ENCODE data around the gene MRM3.
A peak's percentile ranks its signal among the peaks of the same experiment; 100 is the strongest.
"Not testable (repeated sequence)": the region's sequence is repeated elsewhere in the genome, so short reads cannot be mapped to it uniquely, and the experiment has no call there.

The MRM3 gene

DNA sequence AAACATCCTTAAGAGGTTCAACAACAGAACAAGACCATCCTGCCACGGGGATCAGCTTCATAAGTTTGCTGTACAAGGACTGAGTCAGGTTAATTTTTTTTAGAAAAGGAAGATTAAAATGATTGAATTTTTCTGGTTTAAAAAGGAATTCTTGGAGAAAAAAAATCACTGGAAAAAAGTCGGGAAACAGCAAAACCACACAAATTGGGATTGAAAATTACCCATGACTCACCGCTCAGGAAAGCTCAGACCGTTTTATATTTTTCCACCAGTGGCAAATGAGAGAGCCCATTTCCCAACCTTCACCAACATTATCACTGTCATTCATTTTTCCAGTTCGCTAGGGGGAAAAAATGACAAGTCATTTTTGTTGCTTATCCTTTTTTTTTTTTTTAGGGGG lies 46.6 kb downstream of the MRM3 start:
- DNase-seq: no peak

DNA sequence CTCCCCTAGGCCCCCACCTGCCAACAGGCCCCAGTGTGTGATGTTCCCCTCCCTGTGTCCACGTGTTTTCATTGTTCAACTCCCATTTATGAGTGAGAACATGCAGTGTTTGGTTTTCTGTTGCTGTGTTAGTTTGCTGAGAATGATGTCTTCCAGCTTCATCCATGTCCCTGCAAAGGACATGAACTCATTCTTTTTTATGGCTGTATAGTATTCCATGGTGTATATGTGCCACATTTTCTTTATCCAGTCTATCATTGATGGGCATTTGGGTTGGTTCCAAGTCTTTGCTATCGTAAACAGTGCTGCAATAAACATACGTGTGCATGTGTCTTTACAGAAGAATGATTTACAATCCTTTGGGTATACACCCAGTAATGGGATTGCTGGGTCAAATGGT lies 47.5 kb downstream of the MRM3 start:
- not testable (repeated sequence) for DNase-seq

DNA sequence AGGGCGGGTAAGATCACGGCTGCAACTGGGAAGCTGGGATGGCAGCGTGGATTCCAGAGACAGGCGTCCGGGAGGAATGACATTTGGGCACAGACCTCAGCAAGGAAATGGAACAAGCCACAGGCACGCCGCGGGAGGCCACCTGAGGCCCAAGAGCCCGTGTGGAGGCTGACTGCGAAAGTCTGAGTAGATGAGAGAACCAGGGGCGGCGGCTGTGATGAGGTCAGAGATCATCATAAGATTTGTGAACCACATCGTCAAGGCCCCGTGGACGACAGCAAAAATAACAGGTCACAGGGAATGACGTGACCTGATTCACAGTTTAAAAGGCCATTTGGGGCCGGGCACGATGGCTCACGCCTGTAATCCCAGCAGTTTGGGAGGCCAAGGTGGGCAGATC lies 48.2 kb downstream of the MRM3 start:
- DNase-seq: no peak

DNA sequence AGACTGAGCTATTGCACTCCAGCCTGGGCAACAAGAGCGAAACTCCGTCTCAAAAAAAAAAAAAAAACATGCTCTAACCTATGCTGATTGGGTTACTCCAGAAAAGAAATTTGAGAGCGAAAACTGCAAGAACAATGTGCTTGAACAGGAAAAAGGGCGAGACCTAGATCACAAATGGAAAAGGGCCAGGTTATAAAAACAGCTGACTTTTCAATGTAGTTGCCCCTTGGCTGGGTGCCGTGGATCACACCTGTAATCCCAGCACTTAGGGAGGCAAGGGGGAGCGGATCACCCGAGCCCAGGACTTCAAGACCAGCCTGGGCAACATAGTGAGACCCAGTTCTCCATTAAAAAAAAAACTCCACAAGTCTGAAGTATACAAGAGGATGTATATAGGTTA lies 48.8 kb downstream of the MRM3 start:
- no peak for DNase-seq

DNA sequence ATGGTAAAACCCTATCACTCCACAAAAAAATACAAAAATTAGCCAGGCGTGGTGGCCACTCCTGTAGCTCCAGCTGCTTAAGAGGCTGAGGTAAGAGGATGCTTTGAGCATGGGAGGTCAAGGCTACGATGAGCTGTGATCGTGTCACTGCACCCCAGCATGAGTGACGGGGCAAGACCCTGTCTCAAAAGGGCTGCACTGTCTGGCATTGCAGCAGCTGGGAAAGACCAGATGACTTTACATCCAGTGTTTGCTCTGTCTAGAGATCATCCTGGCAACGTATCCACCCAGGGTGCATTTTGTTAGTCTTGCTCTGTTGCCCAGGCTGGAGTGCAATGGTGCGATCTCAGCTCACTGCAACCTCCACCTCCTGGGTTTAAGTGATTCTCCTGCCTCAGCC lies 52.0 kb downstream of the MRM3 start:
- DNase-seq: no peak

DNA sequence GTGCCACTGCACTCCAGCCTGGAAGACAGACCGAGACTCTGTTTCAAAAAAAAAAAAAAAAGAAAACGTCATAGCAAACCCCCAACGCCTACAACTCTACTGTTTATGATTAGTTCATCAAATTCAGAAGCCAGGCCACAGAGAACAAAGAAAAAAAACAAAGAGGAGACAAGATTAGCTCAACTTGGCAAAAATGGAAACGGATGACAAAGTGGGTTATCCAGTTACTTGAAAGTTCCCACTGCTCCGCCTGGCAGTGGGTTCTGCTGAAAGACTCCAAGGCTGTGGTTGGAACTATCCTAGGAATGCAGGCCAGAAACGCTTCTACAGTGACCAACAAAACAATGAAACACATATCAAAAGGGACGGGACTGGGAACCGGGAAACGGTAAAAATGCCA lies 53.1 kb downstream of the MRM3 start:
- no peak for DNase-seq

DNA sequence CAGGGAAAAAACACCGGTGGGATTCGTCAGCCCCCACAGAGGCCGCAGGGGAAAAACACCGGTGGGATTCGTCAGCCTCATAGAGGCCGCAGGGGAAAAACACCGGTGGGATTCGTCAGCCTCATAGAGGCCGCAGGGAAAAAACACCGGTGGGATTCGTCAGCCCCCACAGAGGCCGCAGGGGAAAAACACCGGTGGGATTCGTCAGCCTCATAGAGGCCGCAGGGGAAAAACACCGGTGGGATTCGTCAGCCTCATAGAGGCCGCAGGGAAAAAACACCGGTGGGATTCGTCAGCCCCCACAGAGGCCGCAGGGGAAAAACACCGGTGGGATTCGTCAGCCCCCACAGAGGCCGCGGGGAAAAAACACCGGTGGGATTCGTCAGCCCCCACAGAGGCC lies 53.6 kb downstream of the MRM3 start:
- not testable (repeated sequence) for DNase-seq

DNA sequence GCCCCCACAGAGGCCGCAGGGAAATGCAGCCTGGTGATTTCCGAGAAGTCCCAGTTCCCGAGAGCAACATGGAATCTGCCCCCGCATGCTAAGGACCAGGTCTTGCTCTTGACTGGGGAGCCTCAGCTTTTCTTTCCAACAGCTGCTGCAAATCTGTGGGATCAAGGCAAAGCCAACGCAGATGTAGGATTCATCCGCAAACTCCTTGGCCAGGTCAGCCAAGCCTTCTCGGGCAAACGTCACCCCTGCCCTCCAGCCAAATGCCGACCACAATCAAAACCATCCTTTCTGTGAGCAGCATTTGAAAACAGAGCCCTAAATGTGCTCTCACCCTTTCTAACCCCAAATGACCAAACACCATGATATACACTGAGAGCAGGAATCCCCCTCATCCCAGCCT lies 54.0 kb downstream of the MRM3 start:
- DNase-seq: peak; percentile 4

DNA sequence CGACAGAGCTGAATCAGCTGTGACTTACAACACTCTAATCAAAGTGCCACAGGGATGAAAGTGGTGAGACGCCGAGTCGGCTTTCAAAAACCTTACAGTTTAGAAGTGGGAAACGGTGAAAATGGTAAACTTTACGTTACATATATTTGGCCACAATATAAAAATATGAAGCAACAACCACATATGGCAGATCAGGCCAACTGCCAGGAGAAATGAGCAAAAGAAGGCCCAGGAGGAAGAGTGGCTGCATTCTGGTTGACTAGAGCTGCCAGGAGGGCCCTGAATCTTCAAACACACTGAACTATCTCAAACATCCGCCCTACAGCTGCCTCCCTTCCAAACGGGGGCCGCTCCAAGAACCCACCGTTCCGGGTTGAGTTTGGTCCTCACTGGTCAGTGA lies 56.3 kb downstream of the MRM3 start:
- no peak for DNase-seq

DNA sequence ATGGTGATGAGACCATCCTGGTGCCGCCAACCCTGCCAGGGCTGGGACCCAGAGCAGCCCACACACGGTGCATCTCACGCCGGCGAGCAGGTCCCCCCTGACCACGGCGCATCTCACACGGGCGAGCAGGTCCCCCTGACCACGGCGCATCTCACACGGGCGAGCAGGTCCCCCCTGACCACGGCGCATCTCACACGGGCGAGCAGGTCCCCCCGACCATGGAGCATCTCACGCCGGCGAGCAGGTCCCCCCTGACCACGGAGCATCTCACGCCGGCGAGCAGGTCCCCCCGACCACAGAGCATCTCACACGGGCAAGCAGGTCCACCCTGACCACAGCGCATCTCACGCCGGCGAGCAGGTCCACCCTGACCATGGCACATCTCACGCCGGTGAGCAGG lies 59.2 kb downstream of the MRM3 start:
- no peak for DNase-seq
